IMR-90 (cell line): ENCODE measurements around the gene TTC28. TPM values are rescaled to one million over a fixed set of nuclear protein-coding genes. Genes with fewer than 3 reads are reported as not detected.
"Not testable (repeated sequence)": the region's sequence is repeated elsewhere in the genome, so short reads cannot be mapped to it uniquely, and the experiment has no call there.

Experiments used
- ATAC-seq: fragments of 200-7000 bp; cut with Tn5 transposase; 2 replicates; pipeline ENCODE4 v1.9.1; 2020; ENCODE audit warnings: low read depth, mild to moderate bottlenecking, moderate library complexity
- BruUV-seq: library from RNA; stranded (reverse); fragments of 400-500 nt; replicated peaks from 2 replicates; lab custom pipeline; 2021; lab: Mats Ljungman, UMichigan
- CTCF ChIA-PET: fragments of 300-600 bp; formaldehyde crosslinking; extraction: SDS; loops from one replicate; lab custom pipeline; 2021; ENCODE audit warnings: antibody characterized with exemption; lab: Yijun Ruan, JAX
- POLR2A ChIA-PET: fragments of 300-600 bp; sonication (Branson Sonifier 250); formaldehyde crosslinking; loops from one replicate; lab custom pipeline; 2022; ENCODE audit warnings: antibody characterized with exemption; ENCODE audit not compliant: unreplicated experiment; lab: Charles Lee
- DNase-seq: peaks from one replicate; pipeline ENCODE4 v3.0.0; 2013
- H2AFZ ChIP-seq: replicated peaks from 2 replicates; pipeline ENCODE3; 2013; ENCODE audit warnings: low read length, mild to moderate bottlenecking; ENCODE audit not compliant: poor library complexity
- H2AK5ac ChIP-seq: 2 replicates; pipeline ENCODE4 v1.6.1; 2013; ENCODE audit warnings: low read depth, low read length, inconsistent platforms
- H2AK9ac ChIP-seq: replicated peaks from 2 replicates; pipeline ENCODE3; 2013; ENCODE audit warnings: mild to moderate bottlenecking, low read depth, low read length, moderate library complexity; ENCODE audit not compliant: poor library complexity
- H2BK120ac ChIP-seq: 2 replicates; pipeline ENCODE4 v1.6.1; 2013; ENCODE audit warnings: low read depth, low read length, inconsistent platforms
- H2BK15ac ChIP-seq: 3 replicates; pipeline ENCODE4 v1.6.1; 2013; ENCODE audit warnings: low read depth, low read length, inconsistent platforms
- H2BK20ac ChIP-seq: 2 replicates; pipeline ENCODE4 v1.6.1; 2013; ENCODE audit warnings: low read depth, mild to moderate bottlenecking, inconsistent platforms, low read length, moderate library complexity
- H2BK5ac ChIP-seq: 2 replicates; pipeline ENCODE4 v1.6.1; 2013; ENCODE audit warnings: mild to moderate bottlenecking, low read depth, low read length, inconsistent platforms; ENCODE audit not compliant: poor library complexity, severe bottlenecking
- H3K14ac ChIP-seq: replicated peaks from 2 replicates; pipeline ENCODE4 v1.6.1; 2013; ENCODE audit warnings: low read depth, low read length, inconsistent platforms
- H3K18ac ChIP-seq: 2 replicates; pipeline ENCODE4 v1.6.1; 2013; ENCODE audit warnings: low read depth, low read length, control low read depth
- H3K23ac ChIP-seq: 2 replicates; pipeline ENCODE4 v1.6.1; 2013; ENCODE audit warnings: low read depth, low read length, inconsistent platforms
- H3K27ac ChIP-seq: 2 replicates; pipeline ENCODE4 v1.5.1; 2013; ENCODE audit warnings: mild to moderate bottlenecking, control low read depth, low read length; ENCODE audit not compliant: insufficient read depth
- H3K27me3 ChIP-seq: 2 replicates; pipeline ENCODE4 v1.6.1; 2013; ENCODE audit warnings: low read length; ENCODE audit not compliant: control insufficient read depth, insufficient read depth
- H3K36me3 ChIP-seq: 2 replicates; pipeline ENCODE4 v1.6.1; 2013; ENCODE audit warnings: low read length, mixed read lengths; ENCODE audit not compliant: control insufficient read depth, insufficient read depth
- H3K4ac ChIP-seq: 2 replicates; pipeline ENCODE4 v1.6.1; 2013; ENCODE audit warnings: low read depth, low read length, inconsistent platforms
- H3K4me1 ChIP-seq: 2 replicates; pipeline ENCODE4 v1.6.1; 2013; ENCODE audit warnings: low read length, mixed read lengths; ENCODE audit not compliant: control insufficient read depth, insufficient read depth
- H3K4me2 ChIP-seq: 2 replicates; pipeline ENCODE4 v1.6.1; 2013; ENCODE audit warnings: low read depth, mild to moderate bottlenecking, control low read depth, low read length, moderate library complexity
- H3K4me3 ChIP-seq: 2 replicates; pipeline ENCODE4 v1.5.1; 2013; ENCODE audit warnings: low read depth, mild to moderate bottlenecking, control low read depth, low read length, moderate library complexity; ENCODE audit not compliant: insufficient read depth
- H3K56ac ChIP-seq: 2 replicates; pipeline ENCODE4 v1.6.1; 2013; ENCODE audit warnings: low read length, inconsistent platforms; ENCODE audit not compliant: insufficient read depth; ENCODE audit errors: extremely low read depth
- H3K79me1 ChIP-seq, 2 experiments: 2 replicates each; pipeline ENCODE4 v1.6.1; 2013; ENCODE audit warnings: low read length in 2 of 2, inconsistent platforms in 1 of 2, low read depth in 1 of 2
- H3K9ac ChIP-seq: 2 replicates; pipeline ENCODE4 v1.6.1; 2013; ENCODE audit warnings: low read depth, low read length, control low read depth
- H3K9me1 ChIP-seq: 2 replicates; pipeline ENCODE4 v1.6.1; 2013; ENCODE audit warnings: low read length, inconsistent platforms; ENCODE audit not compliant: insufficient read depth
- H3K9me3 ChIP-seq: 2 replicates; pipeline ENCODE4 v1.6.1; 2013; ENCODE audit warnings: low read length; ENCODE audit not compliant: control insufficient read depth, insufficient read depth
- H4K20me1 ChIP-seq: 2 replicates; pipeline ENCODE4 v1.6.1; 2013; ENCODE audit warnings: low read length, inconsistent platforms; ENCODE audit not compliant: insufficient read depth
- H4K5ac ChIP-seq: 2 replicates; pipeline ENCODE4 v1.6.1; 2013; ENCODE audit warnings: mild to moderate bottlenecking, low read depth, low read length, control low read depth
- H4K8ac ChIP-seq, 2 experiments: 2 replicates each; pipeline ENCODE4 v1.6.1; 2013; ENCODE audit warnings: low read depth in 2 of 2, low read length in 2 of 2, control low read depth in 1 of 2, inconsistent platforms in 1 of 2
- H4K91ac ChIP-seq: 2 replicates; pipeline ENCODE4 v1.6.1; 2013; ENCODE audit warnings: low read depth, low read length, inconsistent platforms; ENCODE audit not compliant: insufficient read depth
- WGBS, 2 experiments: methylation state at CpG; one replicate each; pipeline versions ENCODE4 v1.1.5 to v1.1.7; 2013; ENCODE audit warnings: missing lambda C conversion rate in 2 of 2; ENCODE audit not compliant: insufficient read length in 1 of 2; ENCODE audit errors: extremely low coverage in 2 of 2; 5-methylcytosine and 5-hydroxymethylcytosine counted together
- dilution Hi-C: fragments of 300-500 bp; cut with HindIII; formaldehyde crosslinking; loops from one replicate; pipeline ENCODE4 v1.14.3; 2018; ENCODE audit warnings: low sequenced_read_pairs; ENCODE audit not compliant: unreplicated experiment
- in situ Hi-C: fragments of 300-500 bp; cut with MboI; formaldehyde crosslinking; loops from 3 replicates; pipeline ENCODE4 v1.14.3; 2019; ENCODE audit warnings: low sequenced_read_pairs, inconsistent platforms, mixed read lengths
- intact Hi-C: fragments of 100-400 bp; cut with micrococcal nuclease; formaldehyde crosslinking; loops from 2 replicates; pipeline ENCODE4 v1.10.0; 2022
- polyA plus RNA-seq, 3 experiments: library from polyadenylated mRNA; depleted of rRNA; stranded (reverse); fragments of >200 nt; gene quantifications; 2 replicates each; pipeline ENCODE4 v1.2.3, GENCODE V29; 2012; ENCODE audit warnings: low replicate concordance in 1 of 3
- total RNA-seq: library from RNA; depleted of rRNA; stranded (reverse); fragments of >200 nt; gene quantifications from 2 replicates; pipeline ENCODE4 v1.2.3, GENCODE V29; 2012

TTC28 gene
- total and polyA plus RNA-seq, 2 of the 4 experiments (the other 2 are of a cell fraction): 5.6 to 13.3 TPM

- dilution Hi-C loops, intact Hi-C loops, H3K56ac ChIP-seq, H3K4ac ChIP-seq, POLR2A ChIA-PET, H3K27me3 ChIP-seq, ATAC-seq, H3K36me3 ChIP-seq, DNase-seq, CTCF ChIA-PET, H4K5ac ChIP-seq, H3K4me1 ChIP-seq, H3K27ac ChIP-seq, H3K9me3 ChIP-seq, H3K9me1 ChIP-seq, in situ Hi-C loops, H3K9ac ChIP-seq, H4K8ac ChIP-seq, H2BK5ac ChIP-seq, H2BK120ac ChIP-seq, H3K4me3 ChIP-seq, H3K14ac ChIP-seq, H2AK5ac ChIP-seq, H3K23ac ChIP-seq, H2BK20ac ChIP-seq, BruUV-seq, H4K20me1 ChIP-seq, H2AFZ ChIP-seq, H3K18ac ChIP-seq, H4K91ac ChIP-seq, H2BK15ac ChIP-seq, H2AK9ac ChIP-seq, H3K4me2 ChIP-seq: not testable (repeated sequence)
- WGBS, 2 experiments: no CpG with 5 or more reads among the region's 4 CpGs
- peaks cover 7 to 12% of the 10 kb centered on the region in 2 experiments for H3K79me1 ChIP-seq
Observed at GRCh38 chr22:28682966-28683365, 3.3 kb upstream of the TTC28 start.
